HG03097 (cell line): ENCODE results near the gene PIKFYVE.
"Not testable (repeated sequence)": the region's sequence is repeated elsewhere in the genome, so short reads cannot be mapped to it uniquely, and the experiment has no call there.

Source experiments
- ATAC-seq: cut with Tn5 transposase; IDR thresholded peaks from one replicate; pipeline ENCODE4 v1.9.1; 2021; ENCODE audit not compliant: unreplicated experiment, low FRiP score

Gene PIKFYVE

GRCh38 chr2:208265801-208266552 is at the start of gene PIKFYVE:
PIKFYVE (plus strand) TSS chr2:208266255; CDS start chr2:208271520, 5,265 bp downstream.
- peak; percentile 87 for ATAC-seq

- not testable (repeated sequence) for ATAC-seq
These were observed 44.2 kb upstream of the PIKFYVE start for GRCh38 chr2:208221873-208222272.

GRCh38 chr2:208222351-208222750 is 43.7 kb upstream of the PIKFYVE start:
- no peak for ATAC-seq

- ATAC-seq: no peak
These were observed 41.3 kb upstream of the PIKFYVE start for GRCh38 chr2:208224802-208225201.

- no peak for ATAC-seq
These were observed 38.3 kb upstream of the PIKFYVE start for GRCh38 chr2:208227581-208228232.

GRCh38 chr2:208228476-208228875 is 37.6 kb upstream of the PIKFYVE start:
- ATAC-seq: no peak

GRCh38 chr2:208234786-208235185 is 31.3 kb upstream of the PIKFYVE start:
- ATAC-seq: no peak

- ATAC-seq: no peak
These were observed 30.2 kb upstream of the PIKFYVE start for GRCh38 chr2:208235860-208236259.

GRCh38 chr2:208239770-208240493 is 26.1 kb upstream of the PIKFYVE start:
- no peak for ATAC-seq

- no peak for ATAC-seq
These were observed 25.3 kb upstream of the PIKFYVE start for GRCh38 chr2:208240619-208241209.

- no peak for ATAC-seq
These were observed 21.6 kb upstream of the PIKFYVE start for GRCh38 chr2:208244422-208244821.

- ATAC-seq: no peak
These were observed 20.3 kb upstream of the PIKFYVE start for GRCh38 chr2:208245746-208246145.

- ATAC-seq: no peak
These were observed 17.5 kb upstream of the PIKFYVE start for GRCh38 chr2:208248601-208249000.

- no peak for ATAC-seq
These were observed 16.8 kb upstream of the PIKFYVE start for GRCh38 chr2:208249296-208249695.

GRCh38 chr2:208250388-208250787 is 15.7 kb upstream of the PIKFYVE start:
- no peak for ATAC-seq

GRCh38 chr2:208251098-208251497 is 15.0 kb upstream of the PIKFYVE start:
- ATAC-seq: no peak

- ATAC-seq: no peak
These were observed 13.2 kb upstream of the PIKFYVE start for GRCh38 chr2:208252716-208253492.

GRCh38 chr2:208253600-208254117 is 12.4 kb upstream of the PIKFYVE start:
- no peak for ATAC-seq

- peak; percentile 83 for ATAC-seq
These were observed 11.8 kb upstream of the PIKFYVE start for GRCh38 chr2:208254118-208254870.
